Activated CD8-positive, alpha-beta T cell treated with anti-CD3 and anti-CD28 coated beads for 36 hours (primary cell): ENCODE results near the gene RAD51. TPM values are rescaled to one million over a fixed set of nuclear protein-coding genes. Genes with fewer than 3 reads are reported as not detected.
A peak's percentile ranks its signal among the peaks of the same experiment; 100 is the strongest.

Experiments
- ATAC-seq: fragments of 200-7000 bp; cut with Tn5 transposase; one replicate; pipeline ENCODE4 v1.10.0; 2021; ENCODE audit warnings: mild to moderate bottlenecking, moderate library complexity
- CTCF ChIA-PET: fragments of 350-600 bp; sonication (Branson Sonifier 250); formaldehyde crosslinking; loops from one replicate; lab custom pipeline; 2021; ENCODE audit warnings: antibody characterized with exemption; lab: Charles Lee
- POLR2A ChIA-PET: fragments of 350-600 bp; sonication (Branson Sonifier 250); formaldehyde crosslinking; loops from one replicate; lab custom pipeline; 2021; ENCODE audit warnings: antibody characterized with exemption; lab: Charles Lee
- DNase-seq: peaks from one replicate; pipeline ENCODE4 v3.0.0-alpha.2; 2020
- H3K27ac Mint-ChIP-seq: one replicate; pipeline ENCODE4 v1.8.0; 2021; ENCODE audit warnings: mild to moderate bottlenecking, mixed read lengths
- H3K27me3 Mint-ChIP-seq: one replicate; pipeline ENCODE4 v1.8.0; 2021; ENCODE audit warnings: mixed read lengths
- H3K36me3 Mint-ChIP-seq: one replicate; pipeline ENCODE4 v1.8.0; 2021; ENCODE audit warnings: low read depth, mixed read lengths
- H3K4me1 Mint-ChIP-seq: one replicate; pipeline ENCODE4 v1.8.0; 2021; ENCODE audit warnings: low read depth, mixed read lengths
- H3K4me3 Mint-ChIP-seq: one replicate; pipeline ENCODE4 v1.8.0; 2021; ENCODE audit warnings: mild to moderate bottlenecking, moderate library complexity, mixed read lengths
- H3K9me3 Mint-ChIP-seq: one replicate; pipeline ENCODE4 v1.8.0; 2021; ENCODE audit warnings: mixed read lengths
- CTCF ChIP-seq: fragments of 200-600 bp; IDR thresholded peaks from one replicate; pipeline ENCODE4 v1.8.0; 2022; ENCODE audit warnings: antibody characterized with exemption, mild to moderate bottlenecking
- intact Hi-C: fragments of 100-400 bp; cut with micrococcal nuclease; formaldehyde crosslinking; loops from one replicate; pipeline ENCODE4 v1.10.0; 2022
- total RNA-seq, 2 experiments: library from RNA; stranded (reverse); gene quantifications; one replicate each; pipeline ENCODE4 v1.2.3, GENCODE V29; 2021

The RAD51 gene
- total RNA-seq, 2 experiments from 2014 or later: 66.5 to 77.0 TPM

GRCh38 chr15:40762919-40763800 lies 68.2 kb downstream of the RAD51 start:
- intact Hi-C loops: no loop called here
- Mint-ChIP-seq H3K9me3 (no peaks in the 10 kb centered on the region), H3K27me3 (no peaks in the 10 kb centered on the region), H3K36me3 (peaks cover 2% of the 10 kb centered on the region), H3K4me3 (peak overlapping the region; percentile 86), H3K27ac (peak overlapping the region; percentile 85), H3K4me1 (peaks cover 33% of the 10 kb centered on the region)
- no peak for TF ChIP-seq CTCF
- ATAC-seq (peak; percentile 4), DNase-seq (peak; percentile 63)
- ChIA-PET CTCF (interaction anchor here (1.2 to 2.7 kb wide), 5 partner anchors 16 to 84 kb away, joined by 3 to 12 read pairs (median 4); no protein-coding TSS in a partner anchor), POLR2A (interaction anchor here (0.6 to 4.0 kb wide), 8 partner anchors 8 to 303 kb away, joined by 3 to 11 read pairs (median 5); partner anchors contain the start of genes RAD51 and RMDN3)

- intact Hi-C loops: no loop called here
- Mint-ChIP-seq H3K4me3 (peak within 1 kb of the TSS; percentile 86), H3K4me1 (peaks cover 42% of the 10 kb centered on the region), H3K27me3 (no peaks in the 10 kb centered on the region), H3K36me3 (peaks cover 2% of the 10 kb centered on the region), H3K9me3 (no peaks in the 10 kb centered on the region), H3K27ac (peak within 1 kb of the TSS; percentile 92)
- DNase-seq (peak; percentile 78), ATAC-seq (peak; percentile 54)
- TF ChIP-seq CTCF: peak; percentile 43
- ChIA-PET CTCF (interaction anchor here (0.8 to 3.7 kb wide), 10 partner anchors 16 to 130 kb away, joined by 3 to 27 read pairs (median 4); partner anchors contain the start of gene VPS18), POLR2A (interaction anchor here (0.5 to 6.8 kb wide), 13 partner anchors 7 to 130 kb away, joined by 3 to 37 read pairs (median 5); partner anchors contain the start of genes RAD51, RMDN3 and VPS18)
Measured at GRCh38 chr15:40763801-40764628, 69.0 kb downstream of the RAD51 start, which contains the start of gene GCHFR. Gene GCHFR (plus strand): TSS chr15:40764068. CDS start chr15:40764181, 113 bp downstream.

- no peak for ATAC-seq
- TF ChIP-seq CTCF: no peak
- no peak for DNase-seq
- Mint-ChIP-seq H3K36me3 (peaks cover 5% of the 10 kb centered on the region), H3K4me3 (peak overlapping the region; percentile 86), H3K9me3 (no peaks in the 10 kb centered on the region), H3K4me1 (peaks cover 48% of the 10 kb centered on the region), H3K27me3 (no peaks in the 10 kb centered on the region), H3K27ac (peak overlapping the region; percentile 92)
- ChIA-PET CTCF (interaction anchor here (0.8 to 3.7 kb wide), 6 partner anchors 13 to 130 kb away, joined by 3 to 27 read pairs (median 4); partner anchors contain the start of gene VPS18), POLR2A (interaction anchor here (0.5 to 6.8 kb wide), 12 partner anchors 7 to 195 kb away, joined by 3 to 37 read pairs (median 5); partner anchors contain the start of genes RAD51, RMDN3, RPUSD2 and VPS18)
- intact Hi-C loops: loop anchor here (5.0 kb wide), 1 partner anchor 43 kb away; the partner anchor contains the start of genes DNAJC17 and ZFYVE19
Measured at GRCh38 chr15:40764629-40765103, 69.7 kb downstream of the RAD51 start.

GRCh38 chr15:40766194-40766815 lies 71.3 kb downstream of the RAD51 start:
- TF ChIP-seq CTCF: no peak
- no peaks in the 10 kb centered on the region for H3K9me3 Mint-ChIP-seq
- H3K36me3 Mint-ChIP-seq: peaks cover 9% of the 10 kb centered on the region
- H3K4me3 Mint-ChIP-seq: no peak overlapping the region
- peaks cover 59% of the 10 kb centered on the region for H3K4me1 Mint-ChIP-seq
- ChIA-PET POLR2A (interaction anchor here (1.1 to 6.8 kb wide), 5 partner anchors 9 to 197 kb away, joined by 4 to 37 read pairs (median 7); partner anchors contain the start of genes RAD51, RMDN3 and RPUSD2), CTCF (interaction anchor here (0.7 to 3.7 kb wide), 4 partner anchors 17 to 197 kb away, joined by 3 to 27 read pairs (median 4); partner anchors contain the start of gene RPUSD2)
- intact Hi-C loops: loop anchor here (5.0 kb wide), 1 partner anchor 41 kb away; the partner anchor contains the start of genes DNAJC17 and ZFYVE19
- ATAC-seq: no peak
- H3K27me3 Mint-ChIP-seq: no peaks in the 10 kb centered on the region
- H3K27ac Mint-ChIP-seq: peak overlapping the region; percentile 63
- no peak for DNase-seq
